ENCODE data around the gene SIRPA.

- no peak for TF ChIP-seq CTCF (IDR thresholded peaks at IDR 0.05; ENCODE audit: insufficient read depth, low read depth, low read length)
- no peak for TF ChIP-seq EZH2 (IDR thresholded peaks at IDR 0.05; ENCODE audit: insufficient read depth, low read length)
Measured at GRCh38 chr20:1987826-1988225, 92.6 kb downstream of the SIRPA start.
